HG03139 (cell line): Measurements from ENCODE around the gene XRCC4.

Experiments
- ATAC-seq: cut with Tn5 transposase; IDR thresholded peaks from one replicate; pipeline ENCODE4 v1.9.1; 2021; ENCODE audit not compliant: unreplicated experiment

Gene XRCC4

GRCh38 chr5:83375049-83375745 lies 297.9 kb downstream of the XRCC4 start:
- ATAC-seq: no peak

GRCh38 chr5:83376461-83376860 lies 299.1 kb downstream of the XRCC4 start:
- ATAC-seq: no peak

DNA sequence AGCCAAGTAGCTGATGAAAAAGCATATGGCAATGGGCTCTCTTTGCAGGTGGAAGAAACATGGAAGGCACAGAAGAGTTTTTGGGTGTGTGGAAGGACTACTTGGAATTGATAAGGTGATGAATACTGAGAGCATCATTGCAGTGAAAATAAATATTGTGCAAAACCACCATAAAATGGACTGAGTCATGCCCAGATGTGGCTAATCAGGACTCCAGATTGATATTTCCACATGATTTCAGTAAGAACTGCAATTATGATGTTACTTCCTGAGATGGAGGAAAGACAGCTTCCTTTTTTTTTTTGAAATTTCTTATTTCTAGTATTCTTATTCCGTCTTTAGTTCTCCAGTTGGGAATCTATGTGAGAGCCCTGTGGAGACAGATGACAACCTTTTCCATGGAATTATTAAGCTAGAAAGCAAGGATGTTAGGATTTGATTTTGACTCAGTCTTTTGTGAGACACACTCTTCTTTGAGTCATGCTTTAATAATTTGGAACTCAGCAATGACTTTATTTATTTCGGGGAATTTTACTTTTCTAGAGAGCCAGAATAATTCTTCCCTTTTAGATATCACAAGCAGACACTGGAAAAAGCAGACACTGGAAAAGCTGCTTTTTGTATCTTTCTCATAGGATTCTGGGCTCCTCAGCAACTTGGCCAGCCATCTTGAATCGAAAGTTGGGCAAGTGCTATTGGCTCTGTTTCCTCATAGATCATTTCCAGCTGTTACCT lies 300.0 kb downstream of the XRCC4 start:
- ATAC-seq: no peak

DNA sequence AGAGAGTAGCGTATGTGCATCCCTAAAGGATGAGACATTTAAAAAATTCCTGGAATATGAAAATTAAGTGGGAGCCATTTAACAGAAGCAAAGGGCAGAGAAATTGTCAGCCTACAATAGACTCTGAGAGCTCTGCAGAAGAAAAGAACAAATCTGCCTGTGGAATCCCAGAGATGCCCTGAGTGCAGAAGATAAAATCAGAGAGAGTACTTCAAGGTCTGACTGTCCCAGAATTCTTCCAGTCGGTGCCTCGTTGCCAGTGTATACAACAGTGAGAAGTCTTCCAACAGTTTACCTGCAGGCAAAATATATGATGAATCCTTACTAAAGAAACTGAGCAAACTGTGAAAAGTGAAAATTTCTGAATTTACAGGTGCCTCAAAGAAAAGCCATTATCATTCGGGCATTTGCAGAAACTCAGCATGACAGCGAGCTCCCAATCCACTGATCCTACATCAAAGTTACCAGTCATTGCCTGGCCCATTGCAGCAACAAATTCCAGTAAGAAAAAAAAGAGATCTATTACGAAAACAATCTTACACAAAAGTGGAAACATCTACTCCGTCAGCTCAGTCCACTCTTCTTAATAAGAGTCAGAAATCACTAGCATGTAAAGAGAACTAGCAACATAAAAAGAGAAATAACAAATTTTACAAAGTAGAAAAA lies 301.4 kb downstream of the XRCC4 start:
- ATAC-seq: no peak

GRCh38 chr5:83385812-83386211 lies 308.5 kb downstream of the XRCC4 start:
- no peak for ATAC-seq

GRCh38 chr5:83387041-83387440 lies 309.7 kb downstream of the XRCC4 start:
- no peak for ATAC-seq

GRCh38 chr5:83388608-83389007 lies 311.3 kb downstream of the XRCC4 start:
- ATAC-seq: no peak

DNA sequence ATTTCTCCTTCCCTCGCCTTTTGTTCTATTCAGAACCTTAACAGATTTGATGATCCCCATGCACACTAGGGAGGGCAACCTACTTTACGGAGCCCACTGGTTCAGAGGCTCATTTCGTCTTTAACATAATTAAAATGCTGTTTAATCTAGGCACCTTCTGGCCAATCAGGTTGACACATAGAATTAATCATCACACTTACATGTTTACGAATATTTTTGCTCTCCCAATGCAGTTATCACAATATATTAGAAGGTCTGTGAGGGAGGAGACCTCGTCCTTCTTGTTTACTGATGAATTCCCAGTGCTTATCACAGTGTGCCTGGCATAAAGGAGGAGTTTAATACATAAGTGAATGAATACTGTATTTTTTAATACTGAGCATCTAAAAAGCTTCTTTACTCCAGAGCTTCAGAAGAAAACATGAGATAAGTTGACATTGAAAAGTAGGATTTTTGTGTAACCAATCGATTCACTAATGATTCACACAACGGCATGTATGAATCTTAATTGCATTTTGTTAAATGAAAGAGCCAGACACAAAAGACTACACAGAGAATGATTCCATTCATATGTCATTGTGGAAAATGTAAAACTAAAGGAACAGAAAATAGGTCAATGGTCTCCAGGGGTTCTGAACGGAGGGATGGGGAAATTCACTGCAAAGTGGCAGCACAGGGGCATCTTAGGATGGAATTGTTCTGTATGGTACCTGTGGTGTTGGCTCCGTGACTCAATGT lies 315.6 kb downstream of the XRCC4 start:
- no peak for ATAC-seq

DNA sequence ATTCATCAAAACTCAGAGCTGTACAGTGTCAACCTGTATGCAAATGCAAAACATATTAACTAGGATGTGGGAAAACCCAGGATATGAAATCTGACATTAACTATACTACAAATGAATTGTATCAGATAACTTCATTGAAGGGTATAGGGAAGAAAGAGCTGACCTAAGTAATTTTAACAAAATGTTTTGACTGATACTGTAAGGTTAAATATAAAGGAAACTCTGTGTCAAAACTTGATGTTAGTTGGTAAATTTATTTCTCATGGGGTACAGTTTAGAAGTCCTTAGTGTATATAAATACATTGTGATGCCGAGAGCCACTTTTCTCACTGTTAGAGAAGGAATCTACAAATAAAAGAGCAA lies 316.1 kb downstream of the XRCC4 start:
- ATAC-seq: no peak

DNA sequence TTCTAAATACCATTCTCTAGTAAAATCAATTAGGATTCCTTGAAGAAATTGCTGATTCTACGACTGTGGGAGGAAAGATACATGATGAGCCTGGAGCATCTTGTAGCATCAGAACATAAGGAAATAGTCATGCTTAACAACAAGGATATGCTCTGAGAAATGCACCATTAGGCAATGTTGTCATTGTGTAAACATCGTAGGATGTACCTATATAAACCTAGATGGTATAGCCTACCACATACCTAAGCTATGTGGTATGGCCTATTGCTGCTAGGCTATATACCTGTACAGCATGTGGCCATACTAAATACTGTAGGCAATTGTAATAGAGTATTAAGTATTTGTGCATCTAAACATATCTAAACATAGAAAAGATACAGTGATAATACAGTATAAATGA lies 316.8 kb downstream of the XRCC4 start:
- no peak for ATAC-seq

GRCh38 chr5:83396662-83397061 lies 319.3 kb downstream of the XRCC4 start:
- no peak for ATAC-seq

DNA sequence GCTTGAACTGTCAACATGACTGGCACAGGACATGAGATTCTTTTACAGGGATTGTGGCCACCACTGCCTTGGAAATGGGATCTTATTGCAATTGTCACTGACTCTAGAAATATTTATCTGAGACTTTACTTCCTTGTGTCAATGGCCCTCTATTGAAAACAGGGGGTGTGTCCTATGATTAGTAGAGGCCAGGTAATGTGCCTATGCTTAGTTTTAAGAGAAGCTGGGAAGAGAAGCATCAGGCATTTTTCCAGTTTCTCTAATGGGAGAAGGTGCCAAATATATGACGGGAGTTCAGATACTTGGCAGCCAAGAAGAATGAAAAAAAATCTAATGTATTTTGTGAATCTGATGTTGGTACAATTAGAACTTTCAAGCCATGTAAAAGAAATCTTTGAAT lies 320.3 kb downstream of the XRCC4 start:
- ATAC-seq: no peak

DNA sequence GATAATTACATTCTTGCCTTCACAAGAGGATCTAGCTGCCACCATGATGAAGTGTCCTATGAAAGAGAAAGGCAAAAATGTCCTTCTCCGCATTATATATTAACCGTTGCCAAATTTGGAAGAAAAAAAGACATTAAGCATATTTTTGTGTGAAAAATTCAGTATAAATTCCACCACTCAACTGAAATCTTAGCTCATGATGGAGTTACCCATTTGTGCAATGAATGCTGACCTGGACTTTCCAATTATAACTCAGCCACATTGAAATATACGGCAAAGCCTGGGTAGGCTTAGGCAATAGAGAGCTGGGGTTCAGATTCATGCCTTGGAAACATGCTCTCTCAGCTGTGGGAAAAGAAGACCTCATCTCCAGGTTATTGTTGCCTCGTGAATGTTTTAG lies 322.9 kb downstream of the XRCC4 start:
- ATAC-seq: no peak

GRCh38 chr5:83400701-83401100 lies 323.4 kb downstream of the XRCC4 start:
- no peak for ATAC-seq

GRCh38 chr5:83401122-83401731 lies 323.9 kb downstream of the XRCC4 start:
- ATAC-seq: no peak

DNA sequence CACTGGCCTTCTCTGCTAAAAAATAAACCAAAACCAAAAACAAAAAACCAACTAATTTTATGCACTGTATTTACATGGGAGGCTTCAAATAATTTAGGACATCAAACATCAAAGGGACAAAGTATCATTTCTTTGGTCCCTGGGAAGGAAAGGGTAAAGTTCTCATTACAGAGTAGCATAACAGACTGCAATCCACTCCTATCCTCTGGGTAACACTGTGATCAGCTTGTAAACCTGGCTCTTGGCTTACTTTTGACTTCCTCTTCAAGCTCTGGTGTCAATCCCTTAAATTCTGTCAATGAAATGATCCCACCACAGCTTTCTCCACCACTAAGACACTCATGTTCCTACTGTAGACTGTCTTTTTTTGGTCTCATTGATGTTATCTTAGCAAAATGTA lies 324.4 kb downstream of the XRCC4 start:
- ATAC-seq: no peak
